ENCODE results near the gene KLHL13. TPM values are rescaled to one million over a fixed set of nuclear protein-coding genes. Genes with fewer than 3 reads are reported as not detected.

KLHL13 gene
- polyA plus RNA-seq, 1 donor (not counting 4 experiments of a cell fraction or from before 2014, with no cell fraction given) = 4.9 TPM

GRCh38 chrX:117978402-117978801 is 138.2 kb downstream of the KLHL13 start:
- H3K4me2 ChIP-seq (ENCODE audit: control insufficient read depth, extremely low read depth, insufficient read depth, low read depth, low read length) = no peak overlapping the region
- no peaks in the 10 kb centered on the region for H3K4me1 ChIP-seq (ENCODE audit: control insufficient read depth, extremely low read depth, insufficient read depth, low read length)
- FAIRE-seq (no peak), DNase-seq (ENCODE audit: low read depth, low spot score) (no peak)
- H2AFZ ChIP-seq (ENCODE audit: control insufficient read depth, low read length) = no peak overlapping the region
- H3K79me2 ChIP-seq (ENCODE audit: control insufficient read depth, insufficient read depth, low read length) = no peaks in the 10 kb centered on the region
- dilution Hi-C loops (cut with MboI; ENCODE audit: extremely low pct_ligation_motif_present, low sequenced_read_pairs) = no loop called here
- H3K9me1 ChIP-seq (ENCODE audit: control insufficient read depth, extremely low read depth, insufficient read depth, low read length) = no peaks in the 10 kb centered on the region
- H3K4me3 ChIP-seq (ENCODE audit: control insufficient read depth in 2 of 3, extremely low read depth in 1 of 3, insufficient read depth in 2 of 3, low read depth in 1 of 3, low read length in 3 of 3) = no peak overlapping the region
- TF ChIP-seq, protein P1, sequence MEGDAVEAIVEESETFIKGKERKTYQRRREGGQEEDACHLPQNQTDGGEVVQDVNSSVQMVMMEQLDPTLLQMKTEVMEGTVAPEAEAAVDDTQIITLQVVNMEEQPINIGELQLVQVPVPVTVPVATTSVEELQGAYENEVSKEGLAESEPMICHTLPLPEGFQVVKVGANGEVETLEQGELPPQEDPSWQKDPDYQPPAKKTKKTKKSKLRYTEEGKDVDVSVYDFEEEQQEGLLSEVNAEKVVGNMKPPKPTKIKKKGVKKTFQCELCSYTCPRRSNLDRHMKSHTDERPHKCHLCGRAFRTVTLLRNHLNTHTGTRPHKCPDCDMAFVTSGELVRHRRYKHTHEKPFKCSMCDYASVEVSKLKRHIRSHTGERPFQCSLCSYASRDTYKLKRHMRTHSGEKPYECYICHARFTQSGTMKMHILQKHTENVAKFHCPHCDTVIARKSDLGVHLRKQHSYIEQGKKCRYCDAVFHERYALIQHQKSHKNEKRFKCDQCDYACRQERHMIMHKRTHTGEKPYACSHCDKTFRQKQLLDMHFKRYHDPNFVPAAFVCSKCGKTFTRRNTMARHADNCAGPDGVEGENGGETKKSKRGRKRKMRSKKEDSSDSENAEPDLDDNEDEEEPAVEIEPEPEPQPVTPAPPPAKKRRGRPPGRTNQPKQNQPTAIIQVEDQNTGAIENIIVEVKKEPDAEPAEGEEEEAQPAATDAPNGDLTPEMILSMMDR (optimal IDR thresholded peaks at IDR 0.05 in 1 of 3, IDR thresholded peaks at IDR 0.05 in 1 of 3, conservative IDR thresholded peaks at IDR 0.05 in 1 of 3; ENCODE audit: extremely low read depth in 1 of 3, insufficient read depth in 2 of 3, low read length in 3 of 3) = no peak
- TF ChIP-seq EZH2 (IDR thresholded peaks at IDR 0.05; ENCODE audit: low read length) = no peak
- H3K9ac ChIP-seq (ENCODE audit: control insufficient read depth, extremely low read depth, insufficient read depth, low read length) = no peak overlapping the region
- no peak overlapping the region for H3K27ac ChIP-seq (ENCODE audit: control insufficient read depth, insufficient read depth, low read length)
- H3K36me3 ChIP-seq (ENCODE audit: control insufficient read depth in 2 of 2, extremely low read depth in 1 of 2, insufficient read depth in 2 of 2, low read length in 2 of 2) = no peaks in the 10 kb centered on the region
- H3K27me3 ChIP-seq (ENCODE audit: control insufficient read depth, extremely low read depth, insufficient read depth, low read length) = no peaks in the 10 kb centered on the region
- no peaks in the 10 kb centered on the region for H4K20me1 ChIP-seq (ENCODE audit: control insufficient read depth, extremely low read depth, insufficient read depth, low read length)
- H3K9me3 ChIP-seq (ENCODE audit: control insufficient read depth, low read depth, low read length) = no peaks in the 10 kb centered on the region

DNA sequence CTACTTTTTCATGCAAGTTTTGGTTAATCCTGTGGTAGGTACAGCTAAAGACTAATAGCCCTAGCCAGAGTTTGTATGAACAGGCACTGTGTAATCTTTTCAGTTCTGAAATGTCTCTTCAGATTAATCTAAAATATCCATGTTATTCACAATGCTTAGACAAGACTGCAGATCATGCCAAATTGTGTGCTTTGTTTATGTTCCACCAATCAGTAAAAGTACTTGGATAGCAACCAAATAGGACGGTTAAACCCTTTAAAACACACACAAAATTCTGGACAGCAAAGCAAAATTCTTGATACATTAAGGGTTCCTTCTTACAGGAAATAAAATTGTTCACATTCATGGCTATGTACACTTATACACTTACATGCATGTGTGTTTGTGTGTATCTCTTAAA is 139.1 kb downstream of the KLHL13 start:
- FAIRE-seq (no peak), DNase-seq (ENCODE audit: low read depth, low spot score) (no peak)
- Histone ChIP-seq H3K9me3 (ENCODE audit: control insufficient read depth, low read depth, low read length) (no peaks in the 10 kb centered on the region), H4K20me1 (ENCODE audit: control insufficient read depth, extremely low read depth, insufficient read depth, low read length) (no peaks in the 10 kb centered on the region), H3K4me1 (ENCODE audit: control insufficient read depth, extremely low read depth, insufficient read depth, low read length) (peaks cover 3% of the 10 kb centered on the region), H3K27ac (ENCODE audit: control insufficient read depth, insufficient read depth, low read length) (no peak overlapping the region), H2AFZ (ENCODE audit: control insufficient read depth, low read length) (no peak overlapping the region), H3K4me2 (ENCODE audit: control insufficient read depth, extremely low read depth, insufficient read depth, low read depth, low read length) (no peak overlapping the region), H3K36me3 (ENCODE audit: control insufficient read depth in 2 of 2, extremely low read depth in 1 of 2, insufficient read depth in 2 of 2, low read length in 2 of 2) (no peaks in the 10 kb centered on the region), H3K27me3 (ENCODE audit: control insufficient read depth, extremely low read depth, insufficient read depth, low read length) (no peaks in the 10 kb centered on the region), H3K79me2 (ENCODE audit: control insufficient read depth, insufficient read depth, low read length) (no peaks in the 10 kb centered on the region), H3K9me1 (ENCODE audit: control insufficient read depth, extremely low read depth, insufficient read depth, low read length) (no peaks in the 10 kb centered on the region), H3K9ac (ENCODE audit: control insufficient read depth, extremely low read depth, insufficient read depth, low read length) (no peak overlapping the region), H3K4me3 (ENCODE audit: control insufficient read depth in 2 of 3, extremely low read depth in 1 of 3, insufficient read depth in 2 of 3, low read depth in 1 of 3, low read length in 3 of 3) (no peak overlapping the region)
- no peak for TF ChIP-seq EZH2 (IDR thresholded peaks at IDR 0.05; ENCODE audit: low read length)
- TF ChIP-seq, protein P1 (optimal IDR thresholded peaks at IDR 0.05 in 1 of 3, IDR thresholded peaks at IDR 0.05 in 1 of 3, conservative IDR thresholded peaks at IDR 0.05 in 1 of 3; ENCODE audit: extremely low read depth in 1 of 3, insufficient read depth in 2 of 3, low read length in 3 of 3) = no peak
- dilution Hi-C loops (cut with MboI; ENCODE audit: extremely low pct_ligation_motif_present, low sequenced_read_pairs) = no loop called here
